KMS-11 (cell line): ENCODE results near the gene PACS1.

Experiments
- H2AFZ ChIP-seq: fragments of 200-600 bp; sonication (generic); 2 replicates; pipeline ENCODE4 v1.6.1; 2016; ENCODE audit warnings: antibody characterized with exemption, mixed run types, low read depth
- H3K27ac ChIP-seq: fragments of 200-600 bp; sonication (generic); 2 replicates; pipeline ENCODE4 v1.6.1; 2016; ENCODE audit warnings: mild to moderate bottlenecking, mixed run types
- H3K27me3 ChIP-seq: fragments of 200-600 bp; sonication (generic); 2 replicates; pipeline ENCODE4 v1.6.1; 2017; ENCODE audit warnings: mild to moderate bottlenecking, low read depth, mixed run types, moderate library complexity; ENCODE audit not compliant: insufficient read depth
- H3K36me3 ChIP-seq: fragments of 200-600 bp; sonication (generic); 2 replicates; pipeline ENCODE4 v1.6.1; 2017; ENCODE audit warnings: mild to moderate bottlenecking, mixed run types; ENCODE audit not compliant: insufficient read depth
- H3K4me1 ChIP-seq: fragments of 200-600 bp; sonication (generic); 2 replicates; pipeline ENCODE4 v1.6.1; 2016; ENCODE audit warnings: mild to moderate bottlenecking, low read depth, mixed run types; ENCODE audit not compliant: poor library complexity, severe bottlenecking
- H3K4me2 ChIP-seq: fragments of 200-600 bp; sonication (generic); 2 replicates; pipeline ENCODE4 v1.7.0; 2016; ENCODE audit warnings: mild to moderate bottlenecking, mixed run types
- H3K4me3 ChIP-seq: fragments of 200-600 bp; sonication (generic); IDR thresholded peaks from 2 replicates; pipeline ENCODE4 v1.6.1; 2017; ENCODE audit warnings: low read depth, low read length, mixed read lengths; ENCODE audit not compliant: insufficient read depth
- H3K79me2 ChIP-seq: fragments of 200-600 bp; sonication (generic); 2 replicates; pipeline ENCODE4 v1.6.1; 2016; ENCODE audit warnings: low read depth, mixed run types; ENCODE audit not compliant: insufficient read depth
- H3K9ac ChIP-seq: fragments of 200-600 bp; sonication (generic); 2 replicates; pipeline ENCODE4 v1.6.1; 2016; ENCODE audit warnings: mild to moderate bottlenecking, mixed run types
- H4K20me1 ChIP-seq: fragments of 200-600 bp; sonication (generic); 2 replicates; pipeline ENCODE4 v1.6.1; 2016; ENCODE audit warnings: mild to moderate bottlenecking, mixed run types; ENCODE audit not compliant: insufficient read depth
- CTCF ChIP-seq: fragments of 200-600 bp; sonication (generic); conservative IDR thresholded peaks from 2 replicates; pipeline ENCODE4 v1.6.1; 2017; ENCODE audit warnings: low read depth, mild to moderate bottlenecking, antibody characterized with exemption, low read length, moderate library complexity, mixed read lengths

Gene PACS1

GRCh38 chr11:66291303-66291705 is 221.2 kb downstream of the PACS1 start:
- peaks cover 14% of the 10 kb centered on the region for H3K27me3 ChIP-seq
- no peak overlapping the region for H3K4me3 ChIP-seq
- H3K79me2 ChIP-seq = peaks cover 8% of the 10 kb centered on the region; the same call in 1 of the 2 replicates
- H3K9ac ChIP-seq = no peak overlapping the region
- H4K20me1 ChIP-seq = no peaks in the 10 kb centered on the region
- no peaks in the 10 kb centered on the region for H3K36me3 ChIP-seq
- no peak overlapping the region for H3K27ac ChIP-seq
- TF ChIP-seq CTCF = no peak
- H2AFZ ChIP-seq = no peak overlapping the region
- no peak overlapping the region for H3K4me2 ChIP-seq
- H3K4me1 ChIP-seq = peaks cover 16% of the 10 kb centered on the region

GRCh38 chr11:66291706-66292542 is 221.9 kb downstream of the PACS1 start, which contains the start of gene TMEM151A:
TSS of gene TMEM151A (plus strand) at chr11:66291894. CDS start at chr11:66292014, 120 bp downstream.
- H3K36me3 ChIP-seq = no peaks in the 10 kb centered on the region
- H4K20me1 ChIP-seq = no peaks in the 10 kb centered on the region
- H2AFZ ChIP-seq = no peak within 1 kb of the TSS
- H3K79me2 ChIP-seq = peaks cover 8% of the 10 kb centered on the region; the same call in 1 of the 2 replicates
- H3K4me1 ChIP-seq = peaks cover 16% of the 10 kb centered on the region
- TF ChIP-seq CTCF = no peak
- H3K4me3 ChIP-seq = no peak within 1 kb of the TSS
- peaks cover 21% of the 10 kb centered on the region for H3K27me3 ChIP-seq
- no peak within 1 kb of the TSS for H3K9ac ChIP-seq
- H3K27ac ChIP-seq = no peak within 1 kb of the TSS
- H3K4me2 ChIP-seq = no peak within 1 kb of the TSS

GRCh38 chr11:66292543-66293332 is 222.7 kb downstream of the PACS1 start:
- TF ChIP-seq CTCF = no peak
- Histone ChIP-seq H3K27me3 (peaks cover 28% of the 10 kb centered on the region), H4K20me1 (no peaks in the 10 kb centered on the region), H3K4me2 (no peak overlapping the region), H3K4me3 (no peak overlapping the region), H3K79me2 (peaks cover 8% of the 10 kb centered on the region; the same call in 1 of the 2 replicates), H3K9ac (no peak overlapping the region), H3K36me3 (no peaks in the 10 kb centered on the region), H3K4me1 (peaks cover 16% of the 10 kb centered on the region), H3K27ac (no peak overlapping the region), H2AFZ (no peak overlapping the region)

GRCh38 chr11:66293352-66293751 is 223.3 kb downstream of the PACS1 start:
- Histone ChIP-seq H3K4me2 (no peak overlapping the region), H3K36me3 (no peaks in the 10 kb centered on the region), H3K27me3 (peaks cover 34% of the 10 kb centered on the region), H3K4me3 (no peak overlapping the region), H3K79me2 (peaks cover 1% of the 10 kb centered on the region; the same call in 1 of the 2 replicates), H4K20me1 (no peaks in the 10 kb centered on the region), H2AFZ (no peak overlapping the region), H3K4me1 (peaks cover 11% of the 10 kb centered on the region), H3K27ac (no peak overlapping the region), H3K9ac (no peak overlapping the region)
- no peak for TF ChIP-seq CTCF
